HEK293 (cell line): ENCODE data around the gene LTBP1.

Experiments used
- CTCF ChIA-PET: fragments of 350-600 bp; formaldehyde crosslinking; extraction: SDS; loops from one replicate; lab custom pipeline; 2021; ENCODE audit warnings: antibody characterized with exemption; lab: Yijun Ruan, JAX
- POLR2A ChIA-PET: fragments of 300-600 bp; formaldehyde crosslinking; extraction: SDS; loops from one replicate; lab custom pipeline; 2020; ENCODE audit warnings: antibody characterized with exemption, inconsistent platforms; lab: Yijun Ruan, JAX
- H3K27ac ChIP-seq: fragments of 200-500 bp; sonication (Bioruptor generic); 2 replicates; pipeline ENCODE4 v1.5.1; 2014; ENCODE audit warnings: low read depth, low read length, control low read depth, inconsistent platforms; ENCODE audit errors: extremely low read depth
- H3K36me3 ChIP-seq, 2 experiments: fragments of 200-500 bp in 1 of 2; sonication (Bioruptor generic) in 1 of 2; 1 replicate in 1 of 2; 2 replicates in 1 of 2; pipeline ENCODE4 v1.5.1; 2014 to 2017; ENCODE audit warnings: inconsistent platforms in 2 of 2, low read length in 2 of 2; ENCODE audit not compliant: control insufficient read depth in 2 of 2, insufficient read depth in 1 of 2
- H3K4me1 ChIP-seq: fragments of 200-500 bp; sonication (Bioruptor generic); 2 replicates; pipeline ENCODE4 v1.5.1; 2014; ENCODE audit warnings: mild to moderate bottlenecking, low read length, inconsistent platforms; ENCODE audit not compliant: control insufficient read depth, insufficient read depth
- H3K4me3 ChIP-seq: 2 replicates; pipeline ENCODE4 v1.5.1; 2011; ENCODE audit warnings: low read depth, mild to moderate bottlenecking, control low read depth, low read length, moderate library complexity
- H3K9me3 ChIP-seq: fragments of 200-500 bp; sonication (Bioruptor generic); 2 replicates; pipeline ENCODE4 v1.5.1; 2014; ENCODE audit warnings: low read depth, low read length, inconsistent platforms; ENCODE audit not compliant: control insufficient read depth, insufficient read depth
- FEZF1 ChIP-seq: fragments of 450-650 bp; formaldehyde crosslinking; IDR thresholded peaks from 2 replicates; pipeline ENCODE4 v1.5.1; 2016; ENCODE audit warnings: missing biosample characterization, missing genetic modification characterization
- PRDM1 ChIP-seq: fragments of 450-650 bp; formaldehyde crosslinking; IDR thresholded peaks from 2 replicates; pipeline ENCODE4; 2016; ENCODE audit warnings: missing biosample characterization, missing genetic modification characterization
- PRDM6 ChIP-seq: fragments of 450-650 bp; formaldehyde crosslinking; IDR thresholded peaks from 2 replicates; pipeline ENCODE4 v1.5.1; 2017; ENCODE audit warnings: missing biosample characterization, missing genetic modification characterization
- SCRT2 ChIP-seq: fragments of 450-650 bp; formaldehyde crosslinking; IDR thresholded peaks from 2 replicates; pipeline ENCODE4 v1.5.1; 2016; ENCODE audit warnings: missing biosample characterization, missing genetic modification characterization
- SETDB1 ChIP-seq: IDR thresholded peaks from one replicate; pipeline ENCODE4 v1.6.1; 2017; ENCODE audit warnings: mild to moderate bottlenecking, low read length, moderate library complexity, mixed read lengths; ENCODE audit not compliant: insufficient read length
- YY2 ChIP-seq: fragments of 450-650 bp; formaldehyde crosslinking; IDR thresholded peaks from 2 replicates; pipeline ENCODE4 v1.5.1; 2016; ENCODE audit warnings: missing biosample characterization, missing genetic modification characterization
- ZFP37 ChIP-seq: fragments of 450-650 bp; formaldehyde crosslinking; IDR thresholded peaks from 2 replicates; pipeline ENCODE4 v1.5.1; 2016; ENCODE audit warnings: missing biosample characterization, missing genetic modification characterization
- ZFP69B ChIP-seq: fragments of 450-650 bp; formaldehyde crosslinking; IDR thresholded peaks from 2 replicates; pipeline ENCODE4 v1.5.1; 2016; ENCODE audit warnings: missing biosample characterization, missing genetic modification characterization
- ZNF155 ChIP-seq: fragments of 450-650 bp; formaldehyde crosslinking; IDR thresholded peaks from 2 replicates; pipeline ENCODE4 v1.5.1; 2016; ENCODE audit warnings: missing biosample characterization, missing genetic modification characterization
- ZNF16 ChIP-seq: fragments of 450-650 bp; formaldehyde crosslinking; IDR thresholded peaks from 2 replicates; pipeline ENCODE4 v1.5.1; 2016; ENCODE audit warnings: low read depth, missing biosample characterization, missing genetic modification characterization
- ZNF2 ChIP-seq: fragments of 450-650 bp; formaldehyde crosslinking; IDR thresholded peaks from 2 replicates; pipeline ENCODE4 v1.5.1; 2016; ENCODE audit warnings: missing biosample characterization, missing genetic modification characterization
- ZNF239 ChIP-seq: fragments of 450-650 bp; formaldehyde crosslinking; IDR thresholded peaks from 2 replicates; pipeline ENCODE4 v1.5.1; 2016; ENCODE audit warnings: missing biosample characterization, missing genetic modification characterization
- ZNF274 ChIP-seq, 2 experiments: fragments of 200-500 bp in 1 of 2; fragments of 450-650 bp in 1 of 2; sonication (Bioruptor generic) in 1 of 2; formaldehyde crosslinking in 1 of 2; IDR thresholded peaks; 2 replicates each; pipeline versions ENCODE4 v1.5.1 to v1.6.1; 2014 to 2016; ENCODE audit warnings: borderline replicate concordance in 1 of 2, inconsistent platforms in 1 of 2, low read length in 1 of 2, missing biosample characterization in 1 of 2, missing genetic modification characterization in 1 of 2
- ZNF449 ChIP-seq: fragments of 450-650 bp; formaldehyde crosslinking; IDR thresholded peaks from 2 replicates; pipeline ENCODE4 v1.5.1; 2017; ENCODE audit warnings: missing biosample characterization, mild to moderate bottlenecking, missing genetic modification characterization, moderate library complexity
- ZNF530 ChIP-seq: fragments of 450-650 bp; formaldehyde crosslinking; IDR thresholded peaks from 2 replicates; pipeline ENCODE4 v1.5.1; 2016; ENCODE audit warnings: low read depth, missing biosample characterization, missing genetic modification characterization
- ZNF555 ChIP-seq: fragments of 450-650 bp; formaldehyde crosslinking; conservative IDR thresholded peaks from 2 replicates; pipeline ENCODE4 v1.5.1; 2017; ENCODE audit warnings: missing biosample characterization, mild to moderate bottlenecking, missing genetic modification characterization, inconsistent platforms
- ZNF571 ChIP-seq: fragments of 450-650 bp; formaldehyde crosslinking; IDR thresholded peaks from 2 replicates; pipeline ENCODE4 v1.5.0; 2017; ENCODE audit warnings: missing biosample characterization, missing genetic modification characterization
- ZNF664 ChIP-seq: fragments of 450-650 bp; formaldehyde crosslinking; IDR thresholded peaks from 2 replicates; pipeline ENCODE4 v1.5.1; 2016; ENCODE audit warnings: missing biosample characterization, missing genetic modification characterization
- ZNF791 ChIP-seq: fragments of 450-650 bp; formaldehyde crosslinking; IDR thresholded peaks from 2 replicates; pipeline ENCODE4 v1.5.1; 2016; ENCODE audit warnings: missing biosample characterization, missing genetic modification characterization
- ZNF830 ChIP-seq: fragments of 450-650 bp; IDR thresholded peaks from 2 replicates; pipeline ENCODE4 v1.5.0; 2018; ENCODE audit warnings: missing biosample characterization, missing genetic modification characterization, low read depth, mild to moderate bottlenecking, moderate library complexity
- ZNF843 ChIP-seq: fragments of 450-650 bp; formaldehyde crosslinking; IDR thresholded peaks from 2 replicates; pipeline ENCODE4 v1.5.1; 2016; ENCODE audit warnings: missing biosample characterization, missing genetic modification characterization
- TF ChIP-seq, protein P1 (sequence below): fragments of 450-650 bp; formaldehyde crosslinking; IDR thresholded peaks from 2 replicates; pipeline ENCODE4 v1.5.1; 2017; ENCODE audit warnings: missing biosample characterization, missing genetic modification characterization
- TF ChIP-seq, protein P2 (sequence below): fragments of 450-650 bp; formaldehyde crosslinking; IDR thresholded peaks from 2 replicates; pipeline ENCODE4 v1.5.1; 2016; ENCODE audit warnings: missing biosample characterization, missing genetic modification characterization
- TF ChIP-seq, protein P3 (sequence below): sonication (generic); formaldehyde crosslinking; IDR thresholded peaks from 2 replicates; pipeline ENCODE4 v1.8.1; 2022; ENCODE audit warnings: mild to moderate bottlenecking, moderate library complexity, missing genetic modification reagents

The LTBP1 gene

GRCh38 chr2:33139949-33140348 is 193.2 kb downstream of the LTBP1 start (continued):
- TF ChIP-seq ZNF449 (tag by site-specific recombination): no peak
- TF ChIP-seq ZNF239 (tag by site-specific recombination): no peak
- TF ChIP-seq ZNF530: no peak
- TF ChIP-seq SCRT2 (tag by site-specific recombination): no peak
- TF ChIP-seq ZNF843 (tag by site-specific recombination): no peak
- no peak for TF ChIP-seq ZNF16 (tag by site-specific recombination)
- TF ChIP-seq ZNF274 (IDR thresholded peaks at IDR 0.05; ENCODE audit: low read length): no peak
- no peak for TF ChIP-seq ZNF274 (tag by site-specific recombination; IDR thresholded peaks at IDR 0.05; ENCODE audit: borderline replicate concordance)
- TF ChIP-seq, all 188 proteins: peak for 0

DNA sequence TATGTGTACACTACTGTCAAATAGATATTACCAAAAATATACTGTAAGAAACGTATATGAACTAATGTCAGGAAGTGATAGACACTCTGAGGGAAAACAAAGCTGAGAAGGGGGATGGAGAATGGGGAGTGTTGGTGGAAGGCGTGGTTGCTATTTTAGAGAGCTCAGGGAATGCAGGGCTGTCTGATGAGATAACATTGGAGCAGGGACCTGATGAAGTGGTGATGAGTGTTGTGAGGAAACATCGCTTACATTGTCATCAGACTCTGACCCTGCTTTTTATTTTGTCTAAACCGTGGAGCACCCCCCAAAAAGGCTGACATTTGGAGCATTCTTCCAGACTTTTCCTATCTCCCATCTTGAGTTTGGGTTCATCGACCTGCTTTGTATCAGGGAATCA is 194.7 kb downstream of the LTBP1 start:
- TF ChIP-seq ZFP69B: no peak
- H3K4me1 ChIP-seq: peaks cover 3% of the 10 kb centered on the region; the same call in 1 of the 2 replicates
- ChIA-PET POLR2A (no interaction called here), CTCF (no interaction called here)
- no peaks in the 10 kb centered on the region for H3K9me3 ChIP-seq
- no peaks in the 10 kb centered on the region for H3K36me3 ChIP-seq
- no peak overlapping the region for H3K4me3 ChIP-seq
- H3K27ac ChIP-seq: no peak overlapping the region

DNA sequence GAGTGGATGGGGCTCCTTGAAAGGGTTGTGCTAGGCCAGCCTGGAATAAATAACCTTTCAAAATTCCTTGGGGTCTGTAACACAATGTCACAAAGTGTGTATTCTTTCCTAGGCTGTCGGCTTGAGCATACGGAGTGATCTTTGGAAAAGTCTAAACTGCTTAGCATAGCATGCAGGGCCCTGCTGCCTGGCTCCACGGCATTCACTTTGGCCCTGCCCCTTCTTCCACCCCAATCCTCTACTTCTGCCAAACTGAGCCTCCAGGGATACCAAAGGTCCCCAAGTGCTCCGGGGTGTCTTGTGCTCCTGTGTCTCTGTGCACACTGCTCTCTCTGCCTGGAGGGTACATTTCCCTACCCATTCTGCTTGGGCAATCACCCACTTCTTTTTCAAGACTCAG is 196.1 kb downstream of the LTBP1 start:
- no peaks in the 10 kb centered on the region for H3K36me3 ChIP-seq
- H3K4me1 ChIP-seq: no peaks in the 10 kb centered on the region; the same call in 1 of the 2 replicates
- CTCF ChIA-PET: no interaction called here
- no peak overlapping the region for H3K27ac ChIP-seq
- H3K9me3 ChIP-seq: no peaks in the 10 kb centered on the region
- POLR2A ChIA-PET: no interaction called here
- TF ChIP-seq, protein P1, sequence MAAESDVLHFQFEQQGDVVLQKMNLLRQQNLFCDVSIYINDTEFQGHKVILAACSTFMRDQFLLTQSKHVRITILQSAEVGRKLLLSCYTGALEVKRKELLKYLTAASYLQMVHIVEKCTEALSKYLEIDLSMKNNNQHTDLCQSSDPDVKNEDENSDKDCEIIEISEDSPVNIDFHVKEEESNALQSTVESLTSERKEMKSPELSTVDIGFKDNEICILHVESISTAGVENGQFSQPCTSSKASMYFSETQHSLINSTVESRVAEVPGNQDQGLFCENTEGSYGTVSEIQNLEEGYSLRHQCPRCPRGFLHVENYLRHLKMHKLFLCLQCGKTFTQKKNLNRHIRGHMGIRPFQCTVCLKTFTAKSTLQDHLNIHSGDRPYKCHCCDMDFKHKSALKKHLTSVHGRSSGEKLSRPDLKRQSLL (tag by site-specific recombination): no peak
- TF ChIP-seq, protein P2, sequence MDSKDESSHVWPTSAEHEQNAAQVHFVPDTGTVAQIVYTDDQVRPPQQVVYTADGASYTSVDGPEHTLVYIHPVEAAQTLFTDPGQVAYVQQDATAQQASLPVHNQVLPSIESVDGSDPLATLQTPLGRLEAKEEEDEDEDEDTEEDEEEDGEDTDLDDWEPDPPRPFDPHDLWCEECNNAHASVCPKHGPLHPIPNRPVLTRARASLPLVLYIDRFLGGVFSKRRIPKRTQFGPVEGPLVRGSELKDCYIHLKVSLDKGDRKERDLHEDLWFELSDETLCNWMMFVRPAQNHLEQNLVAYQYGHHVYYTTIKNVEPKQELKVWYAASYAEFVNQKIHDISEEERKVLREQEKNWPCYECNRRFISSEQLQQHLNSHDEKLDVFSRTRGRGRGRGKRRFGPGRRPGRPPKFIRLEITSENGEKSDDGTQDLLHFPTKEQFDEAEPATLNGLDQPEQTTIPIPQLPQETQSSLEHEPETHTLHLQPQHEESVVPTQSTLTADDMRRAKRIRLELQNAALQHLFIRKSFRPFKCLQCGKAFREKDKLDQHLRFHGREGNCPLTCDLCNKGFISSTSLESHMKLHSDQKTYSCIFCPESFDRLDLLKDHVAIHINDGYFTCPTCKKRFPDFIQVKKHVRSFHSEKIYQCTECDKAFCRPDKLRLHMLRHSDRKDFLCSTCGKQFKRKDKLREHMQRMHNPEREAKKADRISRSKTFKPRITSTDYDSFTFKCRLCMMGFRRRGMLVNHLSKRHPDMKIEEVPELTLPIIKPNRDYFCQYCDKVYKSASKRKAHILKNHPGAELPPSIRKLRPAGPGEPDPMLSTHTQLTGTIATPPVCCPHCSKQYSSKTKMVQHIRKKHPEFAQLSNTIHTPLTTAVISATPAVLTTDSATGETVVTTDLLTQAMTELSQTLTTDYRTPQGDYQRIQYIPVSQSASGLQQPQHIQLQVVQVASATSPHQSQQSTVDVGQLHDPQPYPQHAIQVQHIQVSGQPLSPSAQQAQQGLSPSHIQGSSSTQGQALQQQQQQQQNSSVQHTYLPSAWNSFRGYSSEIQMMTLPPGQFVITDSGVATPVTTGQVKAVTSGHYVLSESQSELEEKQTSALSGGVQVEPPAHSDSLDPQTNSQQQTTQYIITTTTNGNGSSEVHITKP (tag by site-specific recombination): no peak
- TF ChIP-seq, protein P3, sequence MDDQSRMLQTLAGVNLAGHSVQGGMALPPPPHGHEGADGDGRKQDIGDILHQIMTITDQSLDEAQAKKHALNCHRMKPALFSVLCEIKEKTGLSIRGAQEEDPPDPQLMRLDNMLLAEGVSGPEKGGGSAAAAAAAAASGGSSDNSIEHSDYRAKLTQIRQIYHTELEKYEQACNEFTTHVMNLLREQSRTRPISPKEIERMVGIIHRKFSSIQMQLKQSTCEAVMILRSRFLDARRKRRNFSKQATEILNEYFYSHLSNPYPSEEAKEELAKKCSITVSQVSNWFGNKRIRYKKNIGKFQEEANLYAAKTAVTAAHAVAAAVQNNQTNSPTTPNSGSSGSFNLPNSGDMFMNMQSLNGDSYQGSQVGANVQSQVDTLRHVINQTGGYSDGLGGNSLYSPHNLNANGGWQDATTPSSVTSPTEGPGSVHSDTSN (CRISPR knock-in tag): no peak
- TF ChIP-seq SETDB1 (no peak), PRDM1 (no peak), ZNF555 (tag by site-specific recombination) (no peak), ZNF571 (no peak), ZNF155 (tag by site-specific recombination) (no peak), YY2 (tag by site-specific recombination) (no peak), ZFP37 (tag by site-specific recombination) (no peak), FEZF1 (no peak), ZNF2 (tag by site-specific recombination) (no peak), ZNF664 (tag by site-specific recombination) (no peak), PRDM6 (tag by site-specific recombination) (no peak), ZNF830 (tag by site-specific recombination) (no peak), ZNF791 (tag by site-specific recombination) (no peak)
- H3K4me3 ChIP-seq: no peak overlapping the region
